ENCODE measurements around the gene PLCB1.

PLCB1 gene

DNA sequence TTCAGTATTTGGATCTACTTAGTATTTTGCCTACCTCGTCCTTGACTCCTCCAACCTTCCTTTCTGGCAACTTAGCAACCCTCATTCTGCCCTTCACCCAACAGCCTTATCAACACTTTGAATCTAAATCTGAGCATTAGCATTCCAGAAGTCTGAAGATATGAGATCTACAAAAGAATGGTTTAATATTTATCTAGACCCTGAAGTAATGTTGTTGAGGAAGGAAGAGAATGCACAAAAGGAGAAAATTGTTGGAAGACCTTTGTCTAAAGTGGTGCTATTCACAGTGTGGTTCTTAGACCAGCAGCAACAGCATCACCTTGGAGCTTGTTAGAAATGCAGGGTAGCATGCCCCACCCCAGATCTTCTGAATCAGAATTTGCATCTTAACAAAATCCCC is 738.6 kb downstream of the PLCB1 start:
- DNase-seq: no peak

- DNase-seq: no peak
These were observed 742.4 kb downstream of the PLCB1 start for GRCh38 chr20:8874437-8874836.

GRCh38 chr20:8875586-8875985 is 743.5 kb downstream of the PLCB1 start:
- DNase-seq: no peak

- DNase-seq: no peak
These were observed 744.3 kb downstream of the PLCB1 start for GRCh38 chr20:8876366-8876765.

DNA sequence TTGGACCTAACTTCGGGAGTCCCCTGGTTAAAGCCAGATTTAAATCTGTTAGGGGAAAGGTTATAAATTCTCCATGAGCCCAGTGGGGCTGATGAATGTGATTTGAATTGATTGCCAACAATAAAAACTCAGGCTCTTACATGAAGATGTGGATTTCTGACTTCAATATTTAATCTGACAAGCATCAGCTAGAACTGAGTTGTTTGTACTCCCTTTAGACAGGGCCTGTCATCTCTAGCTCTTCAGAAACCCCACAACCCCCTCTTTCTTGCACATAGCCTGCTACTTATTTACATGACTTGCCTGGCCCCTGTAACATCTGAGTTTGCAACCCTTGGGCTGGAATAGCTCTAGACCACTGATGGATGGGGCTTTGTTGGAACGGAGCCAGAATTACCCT is 745.2 kb downstream of the PLCB1 start:
- DNase-seq: no peak

- DNase-seq: no peak
These were observed 747.6 kb downstream of the PLCB1 start for GRCh38 chr20:8879669-8880068.

DNA sequence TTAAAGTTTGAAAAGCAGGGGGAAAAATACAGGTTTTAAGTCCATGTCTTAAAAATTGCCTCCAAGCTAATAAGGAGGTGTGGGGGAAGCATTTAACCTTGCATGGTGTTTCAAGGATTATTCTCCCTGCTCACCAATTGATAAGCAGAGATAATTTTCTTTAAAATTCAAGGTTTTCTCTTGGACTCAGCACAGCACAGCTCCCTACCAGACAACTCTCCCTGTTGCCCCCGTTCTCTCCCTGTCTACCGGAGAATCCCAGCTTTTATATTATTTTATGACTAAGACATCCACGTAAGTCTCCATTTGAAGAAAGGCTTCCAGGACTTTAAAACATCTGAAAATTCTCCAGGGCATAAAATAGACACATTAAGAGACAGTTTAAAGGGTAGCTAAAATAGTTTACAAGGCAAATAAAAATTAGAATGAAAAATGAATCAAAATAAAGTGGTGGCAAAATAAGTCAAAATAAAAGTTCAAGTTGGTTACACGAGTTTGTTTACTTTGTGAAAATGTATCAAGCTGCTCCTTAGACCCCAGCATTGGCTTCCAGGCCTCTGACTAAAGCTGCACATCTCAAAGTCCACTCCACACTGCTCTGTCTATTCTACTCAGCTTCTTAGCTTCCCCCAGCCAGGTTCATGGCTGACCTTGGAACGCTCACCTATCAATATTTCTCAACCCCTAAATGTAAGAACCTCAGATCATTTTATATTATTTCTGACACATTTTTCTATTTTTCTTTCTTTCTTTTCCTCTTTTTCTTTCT is 748.2 kb downstream of the PLCB1 start:
- DNase-seq: no peak

DNA sequence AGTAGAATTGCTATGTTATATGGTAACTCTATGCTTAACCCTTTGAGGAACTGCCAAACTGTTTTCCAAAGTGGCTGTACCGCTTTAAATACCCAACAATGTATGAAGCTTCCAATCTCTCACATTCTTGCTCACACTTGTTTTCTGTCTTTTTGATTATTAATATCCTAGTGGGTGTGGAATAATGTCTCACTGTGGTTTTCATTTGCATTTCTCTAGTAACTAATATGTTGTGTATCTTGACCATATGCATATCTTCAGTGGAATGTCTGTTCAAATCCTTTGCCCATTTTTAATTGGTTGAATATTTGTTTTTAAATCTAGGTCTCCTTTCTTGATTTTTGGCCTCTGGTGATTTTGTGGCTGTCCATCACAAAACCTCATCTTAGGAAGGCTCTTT is 759.0 kb downstream of the PLCB1 start:
- DNase-seq: no peak

GRCh38 chr20:8895472-8895871 is 763.4 kb downstream of the PLCB1 start:
- no peak for DNase-seq

GRCh38 chr20:8898823-8899222 is 766.8 kb downstream of the PLCB1 start:
- no peak for DNase-seq

GRCh38 chr20:8901237-8902025 is 769.4 kb downstream of the PLCB1 start:
- DNase-seq: no peak

GRCh38 chr20:8903655-8904605 is 771.9 kb downstream of the PLCB1 start:
- DNase-seq: no peak

- DNase-seq: no peak
These were observed 777.5 kb downstream of the PLCB1 start for GRCh38 chr20:8909596-8909995.

GRCh38 chr20:8912096-8912495 is 780.0 kb downstream of the PLCB1 start:
- DNase-seq: no peak

- no peak for DNase-seq
These were observed 780.7 kb downstream of the PLCB1 start for GRCh38 chr20:8912731-8913130.

DNA sequence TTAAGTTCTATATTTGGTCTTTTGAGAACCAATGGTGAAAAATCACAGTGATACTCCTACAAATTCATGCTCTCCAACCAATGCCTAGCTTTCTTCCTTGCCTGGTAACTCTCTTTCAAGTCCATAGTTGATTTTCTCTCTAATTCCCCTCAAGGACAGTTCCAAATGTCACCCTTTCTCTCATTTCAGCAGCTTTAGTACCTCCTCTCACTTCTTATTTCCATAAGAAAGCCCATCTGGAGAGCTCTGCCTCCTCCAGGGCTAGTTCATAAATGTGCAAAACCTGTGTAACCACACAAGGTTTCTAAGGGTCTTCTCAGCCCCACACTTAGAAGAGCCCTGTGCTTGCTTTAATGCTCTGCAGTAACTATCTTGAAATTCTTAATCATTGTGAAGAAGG is 781.4 kb downstream of the PLCB1 start:
- no peak for DNase-seq

- no peak for DNase-seq
These were observed 782.4 kb downstream of the PLCB1 start for GRCh38 chr20:8914421-8914820.

DNA sequence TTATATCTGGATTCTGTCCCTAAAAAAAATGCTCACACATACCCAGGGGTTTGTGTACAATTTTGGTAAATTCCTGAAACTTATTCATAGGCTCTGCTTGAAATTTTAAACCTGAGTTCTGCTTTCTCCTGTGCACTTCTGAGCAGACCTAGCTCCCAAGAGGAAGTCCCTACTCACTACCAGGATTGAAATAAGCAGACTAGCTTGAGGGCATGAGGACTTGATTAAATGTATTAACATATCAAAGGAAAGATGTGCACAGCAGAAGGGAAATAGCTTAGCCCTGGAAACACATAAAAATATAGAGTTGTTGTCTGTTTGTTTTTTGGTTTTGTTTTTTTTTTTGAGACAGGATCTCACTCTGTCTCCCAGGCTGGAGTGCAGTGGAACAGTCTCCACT is 785.0 kb downstream of the PLCB1 start:
- no peak for DNase-seq

DNA sequence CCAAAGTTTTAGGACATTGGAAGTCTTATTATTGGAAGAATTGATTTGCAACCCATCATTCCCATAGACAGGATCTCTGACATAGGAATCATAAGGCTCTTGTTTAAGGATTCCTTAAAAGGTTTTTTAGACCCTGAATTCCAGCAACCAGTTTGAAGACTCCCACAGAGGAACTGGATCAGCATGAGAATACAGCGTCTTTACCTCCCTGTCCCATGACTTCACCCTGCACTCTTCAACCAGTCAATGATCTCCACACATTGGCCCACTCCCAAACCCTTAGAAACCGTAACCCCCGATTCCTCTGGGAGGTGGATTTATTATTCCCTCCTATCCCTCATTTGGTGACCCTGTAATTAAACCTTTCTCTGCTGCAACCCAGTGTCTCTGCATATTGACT is 786.1 kb downstream of the PLCB1 start:
- DNase-seq: no peak

- DNase-seq: no peak
These were observed 792.5 kb downstream of the PLCB1 start for GRCh38 chr20:8924539-8924938.

GRCh38 chr20:8930726-8931125 is 798.7 kb downstream of the PLCB1 start:
- no peak for DNase-seq

GRCh38 chr20:8932192-8933165 is 800.4 kb downstream of the PLCB1 start:
- no peak for DNase-seq

Data from NCI-H526 treated with DMSO at 0.1 percent for 48 hours (cell line).